Measurements from ENCODE around the gene HPS5.
"Not testable (repeated sequence)": the region's sequence is repeated elsewhere in the genome, so short reads cannot be mapped to it uniquely, and the experiment has no call there.

HPS5 gene

GRCh38 chr11:18315893-18316292, 6.0 kb downstream of the HPS5 start:
- FAIRE-seq, result no peak

DNA sequence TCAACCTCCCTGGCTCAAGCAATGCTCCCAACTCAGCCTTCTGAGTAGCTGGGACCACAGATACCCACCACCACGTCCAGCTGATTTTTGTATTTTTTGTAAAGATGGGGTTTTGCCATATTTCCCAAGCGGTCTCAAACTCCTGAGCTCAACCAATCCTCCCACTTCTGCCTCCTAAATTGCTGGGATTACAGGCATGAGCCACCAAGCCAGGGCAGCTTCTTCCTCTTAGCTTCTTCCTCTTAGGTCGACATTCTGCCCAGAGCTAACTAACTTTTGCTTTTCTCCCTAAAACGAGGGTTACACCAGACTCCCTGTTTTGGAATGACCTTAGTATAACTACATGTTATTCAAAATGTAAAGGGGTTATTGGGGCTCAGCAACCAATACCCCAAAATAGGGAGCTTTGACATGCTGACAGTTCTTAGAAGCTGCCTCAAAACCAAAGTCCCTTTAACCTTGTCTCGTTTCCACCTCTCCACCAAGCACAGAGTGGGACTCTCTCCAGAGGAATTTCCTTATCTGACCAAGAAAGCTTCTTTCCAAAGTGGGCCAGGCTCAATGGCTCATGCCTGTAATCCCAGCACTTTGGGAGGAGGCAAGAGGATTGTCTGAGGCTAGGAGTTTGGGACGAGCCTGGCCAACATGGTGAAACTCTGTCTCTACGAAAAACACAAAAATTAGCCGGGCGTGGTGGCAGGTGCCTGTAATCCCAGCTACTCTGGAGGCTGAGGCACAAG, 7.0 kb downstream of the HPS5 start:
- FAIRE-seq, result no peak

DNA sequence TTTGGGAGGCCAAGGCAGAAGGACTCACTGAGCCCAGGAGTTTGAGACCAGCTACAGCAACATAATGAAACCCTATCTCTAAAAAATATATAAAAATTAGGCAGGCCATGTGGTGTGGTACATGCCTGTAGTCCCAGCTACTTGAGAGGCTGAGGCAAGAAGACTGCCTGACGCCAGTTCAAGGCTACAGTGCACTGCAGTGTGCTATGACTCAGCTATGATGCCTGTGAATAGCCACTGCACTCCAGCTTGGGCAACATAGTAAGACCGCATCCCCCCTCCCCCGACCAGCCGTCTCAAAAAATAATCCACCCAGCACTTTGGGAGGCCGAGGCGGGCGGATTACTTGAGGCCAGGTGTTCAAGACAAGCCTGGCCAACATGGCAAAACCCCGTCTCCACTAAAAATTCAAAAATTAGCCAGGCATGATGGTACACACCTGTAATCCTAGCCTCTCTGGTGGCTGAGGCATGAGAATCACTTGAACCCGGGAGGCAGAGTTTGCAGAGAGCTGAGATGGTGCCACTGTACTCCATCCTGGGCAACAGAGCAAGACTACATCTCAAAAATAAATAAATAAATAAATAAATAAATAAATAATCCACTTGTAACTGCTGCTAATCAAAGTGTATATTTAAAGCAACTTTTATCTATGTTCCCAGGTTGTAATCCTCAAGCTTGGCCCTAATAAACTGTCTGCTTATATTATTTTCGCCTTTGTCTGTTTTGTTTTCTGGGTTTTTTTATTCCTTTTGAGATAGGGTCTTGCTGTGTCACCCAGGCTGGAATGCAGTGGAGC, 7.8 kb downstream of the HPS5 start:
- no peak for FAIRE-seq

GRCh38 chr11:18312663-18313420, 9.1 kb downstream of the HPS5 start:
- FAIRE-seq, result no peak

DNA sequence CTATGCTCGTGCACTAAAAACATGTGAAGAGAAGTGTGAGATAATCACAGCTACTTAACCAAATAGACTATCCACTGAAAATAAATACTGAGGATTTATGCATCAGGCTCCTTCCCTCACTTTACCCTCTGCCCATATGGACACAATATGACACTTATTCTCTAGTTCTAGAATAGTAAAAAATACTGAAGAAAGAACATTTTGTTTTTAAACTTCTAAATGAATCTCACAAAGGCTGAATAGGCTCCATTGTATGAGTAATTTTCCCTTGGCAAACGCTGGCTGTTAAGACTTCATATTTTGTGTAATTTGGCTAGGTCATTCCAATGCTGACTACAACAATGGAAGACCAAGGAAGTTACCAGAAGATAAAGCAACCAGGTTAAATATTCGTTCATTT, 9.9 kb downstream of the HPS5 start:
- no peak for FAIRE-seq

- no peak for FAIRE-seq
Observed at GRCh38 chr11:18310800-18311340, 11.1 kb downstream of the HPS5 start.

- no peak for FAIRE-seq
Observed at GRCh38 chr11:18309691-18310090, 12.2 kb downstream of the HPS5 start.

DNA sequence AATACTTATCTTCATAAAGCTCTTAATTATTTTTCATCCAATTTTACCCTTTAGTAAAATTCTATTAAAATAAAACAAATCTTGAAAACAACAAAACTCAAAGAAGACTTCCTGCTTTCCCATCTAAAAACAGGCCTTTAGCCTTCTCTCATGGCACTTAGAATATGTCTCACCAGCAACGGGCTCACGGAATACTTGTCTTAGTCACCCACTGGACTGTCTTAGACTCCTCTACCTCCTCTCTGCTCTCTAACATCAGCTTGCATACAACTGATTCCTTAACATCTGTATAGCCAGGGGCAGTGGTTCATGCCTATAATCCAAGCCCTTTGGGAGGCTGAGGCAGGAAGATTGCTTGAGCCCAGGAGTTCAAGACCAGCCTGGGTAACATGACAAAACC, 13.7 kb downstream of the HPS5 start:
- no peak for FAIRE-seq

DNA sequence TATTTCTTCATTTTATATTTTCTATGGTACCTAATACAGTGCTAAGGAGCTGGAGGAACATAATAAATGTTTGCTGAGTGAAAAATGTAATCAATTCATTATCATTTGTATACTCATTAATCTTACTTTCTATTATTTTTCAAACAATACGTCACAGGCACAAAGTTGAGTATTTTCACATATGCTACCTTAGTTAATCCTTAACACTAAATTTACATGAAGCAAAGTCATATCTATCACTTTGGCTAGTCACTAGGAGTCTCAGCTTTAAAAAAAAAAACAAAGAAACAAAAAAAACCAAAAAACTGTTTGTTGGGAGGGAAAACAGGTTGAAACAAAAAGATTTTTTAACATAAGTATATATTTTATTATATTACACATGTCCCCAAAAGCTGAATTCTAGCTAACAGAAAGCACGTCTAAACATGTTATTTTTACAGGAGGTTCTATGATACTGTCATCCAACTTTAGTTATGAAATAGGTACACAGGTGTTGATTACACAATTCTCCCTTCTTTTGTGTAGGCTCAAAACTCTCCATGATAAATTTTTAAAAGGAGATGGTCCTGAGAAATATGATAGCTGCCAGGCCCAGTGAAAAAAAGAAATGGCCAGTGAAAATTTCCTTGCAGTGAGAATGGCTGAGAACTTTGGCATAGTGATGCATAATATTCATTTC, 14.3 kb downstream of the HPS5 start:
- no peak for FAIRE-seq

DNA sequence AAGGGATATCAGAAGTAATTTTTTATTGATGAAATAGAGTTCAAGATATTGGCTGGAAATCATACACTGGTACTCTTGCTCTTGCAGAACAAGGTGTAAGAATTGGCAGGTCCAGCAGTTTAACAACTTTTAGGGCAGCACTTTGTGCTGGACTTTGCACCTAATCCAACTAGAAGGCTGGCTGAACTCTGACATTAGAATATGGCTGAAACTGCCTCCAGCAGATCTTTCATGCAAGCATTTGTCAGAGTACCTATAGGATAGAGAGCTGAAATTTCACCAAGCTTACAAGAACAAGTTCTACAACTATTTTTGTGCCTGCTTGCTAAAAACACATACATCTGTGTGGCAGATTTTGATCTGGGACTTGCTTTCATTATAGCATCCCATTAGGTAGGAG, 17.2 kb downstream of the HPS5 start:
- no peak for FAIRE-seq

DNA sequence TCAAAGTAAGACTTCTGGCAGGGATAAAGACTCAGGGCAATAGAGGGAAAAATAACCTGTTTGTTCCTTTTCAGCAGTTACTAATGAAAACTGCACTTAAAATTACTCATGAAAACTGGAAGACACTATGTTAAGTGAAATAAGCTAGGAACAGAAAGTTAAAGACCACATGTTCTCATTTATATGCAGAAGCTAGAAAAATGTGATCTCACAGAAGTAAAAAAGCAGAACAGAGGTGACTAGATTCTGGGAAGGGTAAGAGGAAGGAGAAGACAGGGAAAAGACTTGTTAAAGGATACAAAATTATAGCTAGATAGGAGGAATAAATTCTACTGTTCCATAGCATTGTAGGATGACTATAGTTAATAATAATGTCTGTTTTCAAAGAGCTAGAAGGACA, 22.2 kb downstream of the HPS5 start:
- no peak for FAIRE-seq

DNA sequence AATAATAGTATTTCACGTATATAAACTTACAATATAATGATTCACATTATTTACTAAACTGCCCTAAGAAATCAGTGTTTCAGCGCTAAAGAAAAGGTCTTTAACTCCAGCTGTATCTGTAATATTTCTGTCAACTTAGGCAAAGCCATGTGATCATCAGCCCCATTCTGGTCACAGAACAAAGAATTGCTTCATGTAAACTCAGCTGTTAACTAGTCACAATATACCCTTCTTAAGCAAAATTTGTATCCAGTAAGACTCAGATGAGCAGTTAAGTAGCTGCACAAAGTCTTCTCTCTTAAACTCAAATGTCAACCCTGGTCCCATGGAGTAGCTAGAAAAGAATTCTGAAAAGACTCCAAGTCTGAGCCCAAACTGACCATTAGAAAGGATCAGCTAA, 26.6 kb downstream of the HPS5 start:
- no peak for FAIRE-seq

DNA sequence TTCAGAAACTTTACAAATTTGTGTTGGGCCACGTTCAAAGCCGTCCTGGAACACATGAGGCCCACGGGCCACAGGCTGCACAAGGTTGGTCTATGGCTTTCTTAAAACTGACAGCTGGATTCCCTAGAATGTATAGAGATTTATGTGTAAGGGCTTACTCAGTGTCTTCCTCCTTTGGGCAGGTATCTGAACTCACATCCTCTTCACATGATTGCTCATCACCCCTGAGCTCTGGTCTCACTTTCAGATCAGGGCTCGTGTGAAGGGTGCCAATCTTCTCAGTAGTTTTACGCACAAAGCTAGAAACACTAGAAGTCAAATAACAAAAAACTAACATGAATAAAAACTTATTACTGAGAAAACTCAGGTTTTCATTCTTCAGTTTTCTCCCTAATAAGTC, 27.1 kb downstream of the HPS5 start:
- FAIRE-seq, result no peak

GRCh38 chr11:18288911-18289310, 33.0 kb downstream of the HPS5 start:
- FAIRE-seq, result no peak

- FAIRE-seq, result no peak
Observed at GRCh38 chr11:18285841-18286240, 36.1 kb downstream of the HPS5 start.

DNA sequence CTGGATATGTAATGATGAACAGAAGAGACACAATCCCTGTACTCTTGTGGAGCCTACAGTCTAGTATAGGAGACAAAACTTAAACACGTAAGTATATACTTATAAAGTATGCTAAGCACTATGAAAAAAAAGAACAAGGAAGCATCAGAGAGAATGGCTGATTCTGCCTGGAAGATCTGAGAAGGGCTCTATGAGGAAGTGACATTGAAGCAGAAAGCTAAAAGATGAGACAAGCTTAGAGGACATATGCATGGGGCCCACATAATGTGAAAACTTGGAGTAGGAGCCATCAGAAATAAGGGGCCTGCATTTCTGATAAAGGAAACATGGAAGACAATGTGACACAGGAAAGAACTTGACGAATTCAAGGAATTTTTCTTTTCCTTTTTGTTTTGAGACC, 39.3 kb downstream of the HPS5 start:
- FAIRE-seq, result no peak

- no peak for FAIRE-seq
Observed at GRCh38 chr11:18280438-18281045, 41.4 kb downstream of the HPS5 start.

DNA sequence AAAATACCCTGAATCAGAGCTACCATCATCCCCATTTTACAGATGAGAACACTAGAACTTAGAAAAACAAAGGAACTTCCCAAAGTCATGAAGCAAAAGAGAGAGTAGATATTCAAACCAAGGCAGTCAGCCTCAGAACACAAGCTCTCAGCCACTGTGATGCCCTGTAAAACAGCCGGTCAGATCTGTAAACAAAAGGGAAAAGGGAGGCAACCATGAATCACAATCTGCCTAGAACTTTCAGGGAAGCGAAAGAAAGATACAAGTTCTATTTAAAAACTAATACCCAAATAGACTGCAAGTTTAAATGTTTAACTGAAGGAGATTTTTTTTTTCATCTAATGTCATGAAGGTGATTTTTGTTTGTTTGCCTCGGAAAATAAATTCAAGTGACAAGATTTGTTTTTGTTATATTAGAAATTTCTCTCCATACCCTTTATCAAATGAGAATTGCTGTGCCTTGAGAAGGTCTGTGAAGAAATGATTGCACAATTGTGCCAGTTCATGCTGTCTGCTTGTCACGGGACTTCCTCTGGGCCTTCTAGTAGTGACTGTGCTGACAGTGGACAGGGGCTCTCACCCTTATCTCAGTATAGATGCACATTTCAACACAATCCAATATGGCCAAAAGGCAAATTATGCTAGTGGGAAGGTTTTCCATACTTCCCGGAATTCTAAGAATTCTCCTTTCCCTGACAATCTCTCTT, 44.2 kb downstream of the HPS5 start:
- FAIRE-seq, result no peak

DNA sequence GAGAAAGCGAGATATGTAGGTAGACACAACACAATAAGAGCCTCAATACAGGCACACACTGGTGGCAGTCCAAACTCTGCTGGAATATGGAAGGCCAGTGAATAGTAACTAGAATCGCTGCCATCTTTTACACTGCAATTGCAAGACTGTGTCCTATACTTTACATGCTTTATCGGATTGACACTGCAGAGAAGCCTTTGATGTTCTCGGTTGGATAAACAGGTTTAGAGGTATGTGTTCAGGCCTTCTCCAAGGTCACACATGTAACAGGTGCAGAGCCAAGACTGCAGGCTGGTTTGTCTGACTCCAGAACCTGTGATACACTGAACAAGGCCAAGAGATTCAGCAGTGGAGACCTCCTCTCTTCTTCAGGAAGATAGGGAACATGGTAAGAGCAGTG, 50.7 kb downstream of the HPS5 start:
- FAIRE-seq, result no peak

DNA sequence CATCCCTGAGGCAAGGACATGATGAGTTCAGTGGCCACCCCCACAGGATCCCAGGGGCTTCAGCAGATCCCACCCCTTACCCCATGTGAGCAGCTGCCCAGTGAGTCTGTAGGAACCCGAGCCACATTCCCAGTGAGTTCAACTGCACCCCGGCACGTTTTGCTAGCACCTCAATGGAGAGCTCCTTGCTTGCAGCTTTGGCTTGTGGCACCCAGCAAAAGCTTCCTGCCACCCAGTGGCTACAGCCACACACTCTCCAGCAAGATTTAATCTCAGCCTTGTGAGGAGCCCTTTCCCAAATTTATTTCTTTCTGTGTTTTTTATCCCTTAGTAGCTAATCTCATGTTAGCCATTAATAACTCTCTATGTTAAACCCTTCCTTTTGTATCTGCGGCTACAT, 51.8 kb downstream of the HPS5 start:
- no peak for FAIRE-seq

- not testable (repeated sequence) for FAIRE-seq
Observed at GRCh38 chr11:18269252-18269651, 52.7 kb downstream of the HPS5 start.

Data from A204.1 (cell line).